ENCODE results near the gene MRPS5.
"Not testable (repeated sequence)": the region's sequence is repeated elsewhere in the genome, so short reads cannot be mapped to it uniquely, and the experiment has no call there.

The MRPS5 gene

DNA sequence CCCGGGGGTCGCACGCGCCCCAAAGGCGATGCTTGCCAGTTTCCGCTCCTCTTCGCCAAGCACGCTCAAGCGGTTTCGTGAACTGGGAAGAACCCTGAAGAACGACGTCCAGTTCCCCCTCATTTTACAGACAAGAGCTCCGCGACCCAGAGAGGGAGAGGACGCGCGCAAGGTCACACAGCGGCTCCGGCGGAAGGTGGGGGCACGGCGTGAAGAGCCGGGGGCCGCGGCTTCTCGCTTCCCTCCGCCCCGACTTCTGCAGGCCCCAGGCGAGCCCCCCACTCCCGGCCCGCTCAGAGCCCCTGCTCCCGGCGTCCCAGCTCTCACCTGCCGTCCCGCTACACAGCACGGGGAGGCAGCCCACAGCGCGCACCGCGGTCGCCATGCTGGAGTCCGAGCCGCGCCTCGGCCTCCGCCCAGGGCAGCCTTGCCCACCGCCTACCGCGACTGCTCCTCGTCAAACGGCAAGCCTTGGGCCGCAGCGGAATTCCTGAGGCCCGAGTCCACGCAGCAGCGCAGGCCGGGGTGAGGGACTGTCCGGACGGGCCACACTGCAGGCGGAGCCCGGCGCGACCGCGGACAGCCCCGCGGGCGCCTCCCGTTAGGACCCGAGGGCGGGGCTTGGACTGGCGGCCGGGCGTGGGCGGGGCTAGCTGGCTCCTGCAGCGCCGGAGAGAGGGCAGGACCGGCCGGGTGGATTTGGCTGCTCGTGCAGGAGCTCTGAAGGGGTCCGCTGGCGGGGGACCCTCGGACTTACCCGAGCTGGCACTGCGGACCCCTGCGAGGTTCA is at the start of gene MRPS5:
Gene MRPS5, minus strand, starts transcription at position 402 of the 790 bp plus-strand sequence. Its CDS starts 17 bp downstream, at position 385.
- DNase-seq (ENCODE audit: low read depth in 2 of 2, low spot score in 1 of 2) = peak; percentile 69 to 72

DNA sequence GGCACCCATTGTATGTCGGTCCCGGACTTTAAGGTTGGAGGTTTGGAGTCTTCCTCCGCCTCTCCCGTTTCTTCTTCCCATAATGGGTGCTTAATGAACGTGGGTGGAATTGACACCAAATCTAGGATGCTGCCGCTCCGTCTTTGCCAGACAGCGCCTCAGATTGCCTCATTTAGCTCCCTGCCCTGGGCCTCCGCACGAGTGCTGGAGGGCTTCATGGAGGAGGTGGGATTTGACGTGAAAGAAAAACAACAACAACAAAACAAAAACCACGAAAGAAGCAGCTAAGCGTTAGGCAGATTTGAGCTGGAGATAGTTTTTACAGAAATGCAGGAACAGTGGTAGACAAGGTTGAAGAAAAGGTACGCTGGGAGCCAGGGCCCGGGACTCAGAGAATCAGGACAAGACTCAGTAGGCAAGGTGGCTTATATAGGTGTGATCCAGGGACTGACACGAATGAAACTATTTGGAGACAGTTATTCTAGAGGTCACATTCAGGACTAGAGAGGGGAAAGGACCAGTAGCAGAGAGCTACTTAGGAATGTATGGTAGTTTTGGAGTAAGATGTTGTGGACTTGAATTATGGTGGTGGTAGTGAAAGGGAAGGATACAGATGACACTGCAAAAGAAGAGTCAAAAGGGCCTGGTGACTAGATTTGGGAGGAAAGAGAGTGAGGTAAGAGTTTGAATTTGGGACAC is 44.6 kb upstream of the MRPS5 start:
- no peak for DNase-seq (ENCODE audit: low read depth in 2 of 2, low spot score in 1 of 2)

GRCh38 chr2:95165371-95166064 is 43.9 kb upstream of the MRPS5 start, which contains the start of gene ZNF2:
Gene ZNF2, plus strand, starts transcription at chr2:95165809. Its CDS starts 10,418 bp downstream, at chr2:95176227.
- DNase-seq (ENCODE audit: low read depth in 2 of 2, low spot score in 1 of 2) = peak; percentile 94 to 95

DNA sequence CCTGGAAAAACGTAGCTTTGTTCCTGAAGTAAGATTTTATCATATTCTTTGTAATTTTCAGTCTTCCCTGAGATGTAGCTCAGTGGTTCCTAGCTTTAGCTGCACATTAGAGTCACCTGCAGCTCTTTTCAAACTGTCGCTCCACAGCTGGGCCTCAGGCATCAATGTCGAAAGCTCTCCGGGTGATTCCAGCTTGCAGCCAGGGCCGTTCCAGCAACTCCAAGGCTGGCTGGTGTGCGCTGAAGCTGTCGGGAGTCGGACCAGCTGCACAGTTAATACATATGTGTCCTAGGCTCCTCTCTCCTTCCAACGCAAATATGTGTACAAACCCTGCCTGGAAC is 43.4 kb upstream of the MRPS5 start:
- DNase-seq (ENCODE audit: low read depth in 2 of 2, low spot score in 1 of 2) = no peak

- peak; percentile 29 to 59 for DNase-seq (ENCODE audit: low read depth in 2 of 2, low spot score in 1 of 2)
Measured at GRCh38 chr2:95159690-95160449, 38.3 kb upstream of the MRPS5 start, which contains the start of gene ZNF514. Gene ZNF514, minus strand, starts transcription at chr2:95159848. Its CDS starts 6,595 bp downstream, at chr2:95153253.

GRCh38 chr2:95158891-95159619 is 37.4 kb upstream of the MRPS5 start:
- DNase-seq (ENCODE audit: low read depth in 2 of 2, low spot score in 1 of 2) = peak in 1 of 2 donors; percentile 3

GRCh38 chr2:95158441-95158840 is 36.8 kb upstream of the MRPS5 start:
- no peak for DNase-seq (ENCODE audit: low read depth in 2 of 2, low spot score in 1 of 2)

GRCh38 chr2:95149397-95149984 is 27.9 kb upstream of the MRPS5 start:
- no peak for DNase-seq (ENCODE audit: low read depth in 2 of 2, low spot score in 1 of 2)

- DNase-seq (ENCODE audit: low read depth in 2 of 2, low spot score in 1 of 2) = no peak
Measured at GRCh38 chr2:95143838-95144237, 22.2 kb upstream of the MRPS5 start.

- no peak for DNase-seq (ENCODE audit: low read depth in 2 of 2, low spot score in 1 of 2)
Measured at GRCh38 chr2:95138702-95139101, 17.1 kb upstream of the MRPS5 start.

GRCh38 chr2:95122197-95122551 is 566 bp upstream of the MRPS5 start:
- no peak for DNase-seq (ENCODE audit: low read depth in 2 of 2, low spot score in 1 of 2)

GRCh38 chr2:95121093-95121406 is 558 bp downstream of the MRPS5 start:
- DNase-seq (ENCODE audit: low read depth in 2 of 2, low spot score in 1 of 2) = no peak

- peak; percentile 39 to 49 for DNase-seq (ENCODE audit: low read depth in 2 of 2, low spot score in 1 of 2)
Measured at GRCh38 chr2:95115418-95115817, 6.2 kb downstream of the MRPS5 start.

DNA sequence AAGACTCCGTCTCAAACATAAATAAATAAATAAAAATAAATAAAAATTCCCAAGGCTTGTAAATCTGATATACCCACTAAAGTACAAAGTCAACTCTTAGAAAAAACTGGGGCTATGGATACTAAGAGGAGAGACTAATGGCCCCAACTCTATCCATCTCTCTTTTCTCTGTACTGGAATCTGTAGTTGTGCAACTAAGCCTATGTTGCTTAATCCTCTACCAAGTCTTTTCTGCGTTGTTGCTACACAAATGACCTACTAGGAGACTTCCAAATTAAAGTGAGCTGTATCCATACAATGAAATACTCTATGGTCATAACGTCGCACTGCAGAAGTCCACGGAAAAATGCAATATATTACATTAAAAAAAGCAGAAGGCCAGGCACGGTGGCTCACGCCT is 8.1 kb downstream of the MRPS5 start:
- no peak for DNase-seq (ENCODE audit: low read depth in 2 of 2, low spot score in 1 of 2)

- no peak for DNase-seq (ENCODE audit: low read depth in 2 of 2, low spot score in 1 of 2)
Measured at GRCh38 chr2:95110395-95110794, 11.2 kb downstream of the MRPS5 start.

GRCh38 chr2:95109260-95109659 is 12.3 kb downstream of the MRPS5 start:
- DNase-seq (ENCODE audit: low read depth in 2 of 2, low spot score in 1 of 2) = no peak

DNA sequence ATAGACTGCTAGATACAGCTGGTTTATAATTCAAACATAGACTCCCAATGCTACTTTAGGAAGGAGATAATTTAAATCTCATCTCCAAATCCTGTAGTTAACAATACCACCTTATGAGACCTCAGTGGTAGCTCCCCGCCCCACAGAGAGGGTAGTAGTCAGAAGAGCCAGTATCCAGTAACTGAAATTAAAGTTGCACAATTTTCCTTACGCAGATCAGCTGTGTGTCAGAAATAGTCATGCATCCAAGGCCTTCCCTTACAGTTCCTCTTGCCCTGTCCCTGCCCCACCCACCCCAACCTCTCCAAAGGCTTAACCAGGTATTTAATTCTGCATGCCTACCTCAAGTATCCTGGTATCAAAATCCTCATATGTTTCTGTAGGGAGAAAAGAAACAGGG is 15.5 kb downstream of the MRPS5 start:
- DNase-seq (ENCODE audit: low read depth in 2 of 2, low spot score in 1 of 2) = no peak

- no peak for DNase-seq (ENCODE audit: low read depth in 2 of 2, low spot score in 1 of 2)
Measured at GRCh38 chr2:95104606-95105005, 17.0 kb downstream of the MRPS5 start.

GRCh38 chr2:95099910-95100309 is 21.7 kb downstream of the MRPS5 start:
- no peak for DNase-seq (ENCODE audit: low read depth in 2 of 2, low spot score in 1 of 2)

DNA sequence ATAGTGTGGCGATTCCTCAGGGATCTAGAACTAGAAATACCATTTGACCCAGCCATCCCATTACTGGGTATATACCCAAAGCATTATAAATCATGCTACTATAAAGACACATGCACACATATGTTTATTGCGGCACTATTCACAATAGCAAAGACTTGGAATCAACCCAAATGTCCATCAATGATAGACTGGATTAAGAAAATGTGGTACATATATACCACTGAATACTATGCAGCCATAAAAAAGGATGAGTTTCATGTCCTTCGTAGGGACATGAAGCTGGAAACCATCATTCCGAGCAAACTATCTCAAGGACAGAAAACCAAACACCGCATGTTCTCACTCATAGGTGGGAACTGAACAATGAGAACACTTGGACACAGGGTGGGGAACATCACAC is 23.3 kb downstream of the MRPS5 start:
- not testable (repeated sequence) for DNase-seq (ENCODE audit: low read depth in 2 of 2, low spot score in 1 of 2)
